ENCODE data around the gene ARHGAP15. TPM values are rescaled to one million over a fixed set of nuclear protein-coding genes. Genes with fewer than 3 reads are reported as not detected.
A peak's percentile ranks its signal among the peaks of the same experiment; 100 is the strongest.

The ARHGAP15 gene
- total and polyA plus RNA-seq, 7 experiments from 2014 or later: 164 to 311 (median 201) TPM

DNA sequence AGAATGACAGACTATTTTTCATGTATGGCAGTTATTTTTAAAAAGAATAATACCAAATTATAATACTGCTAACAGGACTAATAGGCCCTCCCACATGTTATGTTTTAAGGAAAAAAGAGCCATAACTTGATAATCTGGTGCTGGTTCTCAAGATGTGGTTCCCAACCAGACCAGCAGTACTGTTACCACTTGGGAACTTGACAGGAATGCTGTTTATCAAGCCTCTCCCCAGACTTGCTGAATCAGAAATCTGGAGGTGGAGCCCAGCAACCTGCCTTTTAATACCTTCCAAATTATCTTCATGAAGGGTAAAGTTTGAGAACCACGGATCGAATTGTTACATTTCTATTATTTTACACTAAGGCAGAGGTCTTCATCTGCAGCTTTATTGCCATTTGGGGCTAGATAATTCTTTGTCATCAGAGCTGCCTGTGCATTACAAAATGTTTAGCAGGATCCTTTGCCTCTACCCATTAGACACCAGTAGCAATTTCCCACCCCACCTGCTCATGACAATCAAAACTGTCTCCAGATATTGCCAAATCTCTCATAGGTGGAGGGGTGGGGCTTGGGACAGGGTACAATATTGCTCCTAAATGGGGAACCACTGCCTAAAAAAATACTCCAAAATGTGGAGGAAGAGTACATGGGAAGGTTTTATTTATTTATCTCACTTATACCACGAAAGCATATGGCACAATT, 629.6 kb downstream of the ARHGAP15 start:
- peaks cover 0 to 13% (median 7%) of the 10 kb centered on the region in 7 donors for H3K4me1 Mint-ChIP-seq
- no peak overlapping the region for H3K4me3 Mint-ChIP-seq
- H3K4me1 ChIP-seq (ENCODE audit: control insufficient read depth in 2 of 2, insufficient read depth in 2 of 2, low read length in 2 of 2): no peaks in the 10 kb centered on the region
- H3K9me3 ChIP-seq (ENCODE audit: control insufficient read depth in 2 of 3, low read length in 3 of 3): no peaks in the 10 kb centered on the region
- no peaks in the 10 kb centered on the region for H3K9me3 Mint-ChIP-seq
- H3K4me3 ChIP-seq (ENCODE audit: low read length): no peak overlapping the region
- H3K36me3 ChIP-seq (ENCODE audit: control insufficient read depth in 2 of 3, insufficient read depth in 3 of 3, low read length in 3 of 3): no peaks in the 10 kb centered on the region
- DNase-seq (no peak), ATAC-seq (no peak)
- POLR2A ChIA-PET: no interaction called here
- H3K27ac Mint-ChIP-seq: no peak overlapping the region
- no peaks in the 10 kb centered on the region for H3K27me3 Mint-ChIP-seq
- intact Hi-C loops (cut with micrococcal nuclease): no loop called here
- H3K27me3 ChIP-seq (ENCODE audit: control insufficient read depth in 2 of 2, insufficient read depth in 2 of 2, low read length in 2 of 2): no peaks in the 10 kb centered on the region
- H3K27ac ChIP-seq (ENCODE audit: low read depth, low read length): no peak overlapping the region
- CTCF ChIA-PET: no interaction called here
- peaks cover 2 to 31% (median 13%) of the 10 kb centered on the region in 5 donors for H3K36me3 Mint-ChIP-seq

GRCh38 chr2:143759455-143759854, 630.2 kb downstream of the ARHGAP15 start:
- DNase-seq (no peak), ATAC-seq (no peak)
- H3K4me3 Mint-ChIP-seq: no peak overlapping the region
- H3K9me3 Mint-ChIP-seq: peaks cover 0 to under 1% (median 0%) of the 10 kb centered on the region in 11 donors
- no peak overlapping the region for H3K27ac ChIP-seq (ENCODE audit: low read depth, low read length)
- no peaks in the 10 kb centered on the region for H3K4me1 ChIP-seq (ENCODE audit: control insufficient read depth in 2 of 2, insufficient read depth in 2 of 2, low read length in 2 of 2)
- no peaks in the 10 kb centered on the region for H3K36me3 ChIP-seq (ENCODE audit: control insufficient read depth in 2 of 3, insufficient read depth in 3 of 3, low read length in 3 of 3)
- ChIA-PET POLR2A (no interaction called here), CTCF (no interaction called here)
- peak overlapping the region in 2 of 9 donors; percentile 6 to 49 for H3K27ac Mint-ChIP-seq
- no peak overlapping the region for H3K4me3 ChIP-seq (ENCODE audit: low read length)
- no peaks in the 10 kb centered on the region for H3K9me3 ChIP-seq (ENCODE audit: control insufficient read depth in 2 of 3, low read length in 3 of 3)
- peaks cover 2 to 27% (median 11%) of the 10 kb centered on the region in 5 donors for H3K36me3 Mint-ChIP-seq
- no peaks in the 10 kb centered on the region for H3K27me3 Mint-ChIP-seq
- no peaks in the 10 kb centered on the region for H3K27me3 ChIP-seq (ENCODE audit: control insufficient read depth in 2 of 2, insufficient read depth in 2 of 2, low read length in 2 of 2)
- H3K4me1 Mint-ChIP-seq: peaks cover 0 to 9% (median 7%) of the 10 kb centered on the region in 7 donors
- intact Hi-C loops (cut with micrococcal nuclease): no loop called here

DNA sequence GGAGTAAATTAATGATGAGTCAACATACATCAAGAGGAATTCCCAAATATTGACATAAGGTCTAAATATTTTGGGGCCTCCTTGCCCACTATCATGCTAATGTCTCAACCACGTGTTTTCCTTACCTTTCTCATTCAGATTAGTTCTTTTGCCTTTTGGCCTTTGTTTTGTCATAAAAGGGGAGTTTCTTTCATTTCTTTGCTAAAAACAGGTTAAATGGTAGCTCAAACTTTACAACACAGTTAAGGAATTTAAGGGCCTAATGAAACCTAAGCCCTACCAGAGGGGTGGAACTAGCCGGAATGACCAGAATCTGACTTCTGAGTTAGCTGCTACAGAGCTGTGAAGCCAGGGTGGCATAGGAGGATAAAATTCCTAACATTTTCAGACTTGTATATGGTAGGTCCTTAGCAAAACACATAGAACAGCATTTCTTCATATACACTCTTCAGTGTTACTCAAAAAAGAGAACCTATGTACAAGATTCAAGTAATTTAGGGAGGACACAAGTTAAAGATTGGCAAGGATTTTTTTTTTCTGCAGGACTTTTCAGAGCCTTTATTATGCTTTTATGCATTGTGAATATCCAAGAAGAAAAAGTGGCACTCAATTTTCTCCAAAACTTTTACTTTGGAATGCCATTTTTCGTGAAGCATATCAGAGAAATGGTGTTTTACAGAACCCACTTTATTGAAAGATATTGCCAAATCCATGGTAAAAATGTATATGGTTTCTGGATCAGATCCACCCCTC, 633.1 kb downstream of the ARHGAP15 start:
- CTCF ChIA-PET: no interaction called here

GRCh38 chr2:143764261-143764660, 635.0 kb downstream of the ARHGAP15 start:
- H3K9me3 Mint-ChIP-seq: peaks cover 0 to 7% (median 0%) of the 10 kb centered on the region in 11 donors
- DNase-seq: no peak
- CTCF ChIA-PET: no interaction called here
- intact Hi-C loops (cut with micrococcal nuclease): no loop called here
- Histone ChIP-seq H3K9me3 (ENCODE audit: control insufficient read depth in 2 of 3, low read length in 3 of 3) (no peaks in the 10 kb centered on the region), H3K27ac (ENCODE audit: low read depth, low read length) (no peak overlapping the region), H3K4me1 (ENCODE audit: control insufficient read depth in 2 of 2, insufficient read depth in 2 of 2, low read length in 2 of 2) (no peaks in the 10 kb centered on the region), H3K4me3 (ENCODE audit: low read length) (no peak overlapping the region), H3K27me3 (ENCODE audit: control insufficient read depth in 2 of 2, insufficient read depth in 2 of 2, low read length in 2 of 2) (no peaks in the 10 kb centered on the region), H3K36me3 (ENCODE audit: control insufficient read depth in 2 of 3, insufficient read depth in 3 of 3, low read length in 3 of 3) (peaks cover 0 to 33% (median 6%) of the 10 kb centered on the region in 3 experiments)
- POLR2A ChIA-PET: no interaction called here
- ATAC-seq: no peak
- H3K4me3 Mint-ChIP-seq: no peak overlapping the region
- peaks cover 0 to 12% (median 0%) of the 10 kb centered on the region in 7 donors for H3K4me1 Mint-ChIP-seq
- H3K36me3 Mint-ChIP-seq: peaks cover 14 to 61% (median 41%) of the 10 kb centered on the region in 5 donors
- H3K27me3 Mint-ChIP-seq: no peaks in the 10 kb centered on the region
- H3K27ac Mint-ChIP-seq: peak overlapping the region in 4 of 9 donors; percentile 5 to 41 (median 22)

More for the DNA sequence above, 633.1 kb downstream of the ARHGAP15 start:
- Histone ChIP-seq H3K9me3 (ENCODE audit: control insufficient read depth in 2 of 3, low read length in 3 of 3) (no peaks in the 10 kb centered on the region), H3K4me1 (ENCODE audit: control insufficient read depth in 2 of 2, insufficient read depth in 2 of 2, low read length in 2 of 2) (no peaks in the 10 kb centered on the region), H3K4me3 (ENCODE audit: low read length) (no peak overlapping the region), H3K36me3 (ENCODE audit: control insufficient read depth in 2 of 3, insufficient read depth in 3 of 3, low read length in 3 of 3) (peaks cover 0 to 23% (median 0%) of the 10 kb centered on the region in 3 experiments), H3K27ac (ENCODE audit: low read depth, low read length) (no peak overlapping the region), H3K27me3 (ENCODE audit: control insufficient read depth in 2 of 2, insufficient read depth in 2 of 2, low read length in 2 of 2) (no peaks in the 10 kb centered on the region)
- no peak for ATAC-seq
- POLR2A ChIA-PET: no interaction called here
- intact Hi-C loops (cut with micrococcal nuclease): no loop called here
- Mint-ChIP-seq H3K4me3 (no peak overlapping the region), H3K9me3 (peaks cover 0 to 7% (median 0%) of the 10 kb centered on the region in 11 donors), H3K27me3 (no peaks in the 10 kb centered on the region), H3K36me3 (peaks cover 5 to 44% (median 27%) of the 10 kb centered on the region in 5 donors), H3K4me1 (peaks cover 0 to 12% (median 0%) of the 10 kb centered on the region in 7 donors), H3K27ac (peak overlapping the region in 4 of 9 donors; percentile 1 to 74 (median 8))
- DNase-seq: no peak

GRCh38 chr2:143764706-143765105, 635.5 kb downstream of the ARHGAP15 start:
- DNase-seq (no peak), ATAC-seq (no peak)
- POLR2A ChIA-PET: interaction anchor here (0.6 kb wide), 1 partner anchor 43 kb away, joined by 3 read pairs; no protein-coding TSS in a partner anchor
- peaks cover 0 to 7% (median 0%) of the 10 kb centered on the region in 11 donors for H3K9me3 Mint-ChIP-seq
- H3K27me3 Mint-ChIP-seq: no peaks in the 10 kb centered on the region
- H3K36me3 Mint-ChIP-seq: peaks cover 12 to 58% (median 41%) of the 10 kb centered on the region in 5 donors
- H3K27ac Mint-ChIP-seq: peak overlapping the region in 4 of 9 donors; percentile 5 to 65 (median 32)
- no peaks in the 10 kb centered on the region for H3K4me1 ChIP-seq (ENCODE audit: control insufficient read depth in 2 of 2, insufficient read depth in 2 of 2, low read length in 2 of 2)
- H3K4me3 ChIP-seq (ENCODE audit: low read length): no peak overlapping the region
- peaks cover 0 to 10% (median 0%) of the 10 kb centered on the region in 7 donors for H3K4me1 Mint-ChIP-seq
- peaks cover 0 to 33% (median 6%) of the 10 kb centered on the region in 3 experiments for H3K36me3 ChIP-seq (ENCODE audit: control insufficient read depth in 2 of 3, insufficient read depth in 3 of 3, low read length in 3 of 3)
- CTCF ChIA-PET: no interaction called here
- H3K27ac ChIP-seq (ENCODE audit: low read depth, low read length): no peak overlapping the region
- H3K4me3 Mint-ChIP-seq: no peak overlapping the region
- no peaks in the 10 kb centered on the region for H3K27me3 ChIP-seq (ENCODE audit: control insufficient read depth in 2 of 2, insufficient read depth in 2 of 2, low read length in 2 of 2)
- intact Hi-C loops (cut with micrococcal nuclease): no loop called here
- no peaks in the 10 kb centered on the region for H3K9me3 ChIP-seq (ENCODE audit: control insufficient read depth in 2 of 3, low read length in 3 of 3)

GRCh38 chr2:143768991-143769390, 639.8 kb downstream of the ARHGAP15 start:
- H3K4me1 Mint-ChIP-seq: peaks cover 0 to 8% (median 0%) of the 10 kb centered on the region in 7 donors
- ATAC-seq (no peak), DNase-seq (no peak)
- CTCF ChIA-PET: no interaction called here
- no peak overlapping the region for H3K4me3 Mint-ChIP-seq
- Histone ChIP-seq H3K4me1 (ENCODE audit: control insufficient read depth in 2 of 2, insufficient read depth in 2 of 2, low read length in 2 of 2) (no peaks in the 10 kb centered on the region), H3K27me3 (ENCODE audit: control insufficient read depth in 2 of 2, insufficient read depth in 2 of 2, low read length in 2 of 2) (no peaks in the 10 kb centered on the region), H3K9me3 (ENCODE audit: control insufficient read depth in 2 of 3, low read length in 3 of 3) (no peaks in the 10 kb centered on the region), H3K4me3 (ENCODE audit: low read length) (no peak overlapping the region), H3K36me3 (ENCODE audit: control insufficient read depth in 2 of 3, insufficient read depth in 3 of 3, low read length in 3 of 3) (peaks cover 0 to 33% (median 6%) of the 10 kb centered on the region in 3 experiments), H3K27ac (ENCODE audit: low read depth, low read length) (no peak overlapping the region)
- no peaks in the 10 kb centered on the region for H3K27me3 Mint-ChIP-seq
- H3K9me3 Mint-ChIP-seq: peaks cover 0 to 7% (median 0%) of the 10 kb centered on the region in 11 donors
- POLR2A ChIA-PET: no interaction called here
- intact Hi-C loops (cut with micrococcal nuclease): no loop called here
- no peak overlapping the region for H3K27ac Mint-ChIP-seq
- peaks cover 11 to 51% (median 40%) of the 10 kb centered on the region in 5 donors for H3K36me3 Mint-ChIP-seq

Data from naive thymus-derived CD4-positive, alpha-beta T cell (primary cell).